CD4-positive, alpha-beta T cell treated with Interleukin-12 subunit alpha and Interleukin-12 subunit beta, for 1 hour (primary cell): ENCODE results near the gene PDIA6.
A peak's percentile ranks its signal among the peaks of the same experiment; 100 is the strongest.
"Not testable (repeated sequence)": the region's sequence is repeated elsewhere in the genome, so short reads cannot be mapped to it uniquely, and the experiment has no call there.

Source experiments
- DNase-seq: peaks from one replicate; pipeline ENCODE4 v3.0.0-alpha.2; 2020

PDIA6 gene

GRCh38 chr2:10806543-10806942 is 6.0 kb downstream of the PDIA6 start:
- DNase-seq: no peak

- not testable (repeated sequence) for DNase-seq
Observed at GRCh38 chr2:10805990-10806389, 6.6 kb downstream of the PDIA6 start.

- DNase-seq: no peak
Observed at GRCh38 chr2:10802657-10803056, 9.9 kb downstream of the PDIA6 start.

DNA sequence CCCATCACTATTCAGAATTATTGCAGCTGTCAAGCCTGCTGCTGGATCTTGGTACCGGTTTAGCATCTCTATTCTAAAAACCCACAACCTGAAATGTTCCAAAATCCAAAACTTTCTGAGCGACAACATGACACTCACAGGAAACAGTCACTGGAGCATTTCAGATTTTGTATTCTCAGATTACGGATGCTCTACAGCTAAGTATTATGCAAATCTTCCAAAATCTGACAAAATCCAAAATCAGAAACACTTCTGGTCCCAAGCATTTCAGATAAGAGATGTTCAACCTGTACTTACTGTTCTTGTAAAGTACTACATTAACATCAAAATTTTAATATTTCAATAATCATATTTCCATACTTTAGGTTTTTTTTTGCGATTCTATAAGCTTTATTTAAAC is 12.4 kb downstream of the PDIA6 start:
- DNase-seq: no peak

GRCh38 chr2:10798783-10799182 is 13.8 kb downstream of the PDIA6 start:
- DNase-seq: no peak

- DNase-seq: no peak
Observed at GRCh38 chr2:10796703-10797102, 15.9 kb downstream of the PDIA6 start.

GRCh38 chr2:10795508-10796046 is 17.0 kb downstream of the PDIA6 start:
- no peak for DNase-seq

- no peak for DNase-seq
Observed at GRCh38 chr2:10794876-10795275, 17.7 kb downstream of the PDIA6 start.

- DNase-seq: no peak
Observed at GRCh38 chr2:10793816-10794215, 18.8 kb downstream of the PDIA6 start.

GRCh38 chr2:10792660-10793400 is 19.8 kb downstream of the PDIA6 start:
- no peak for DNase-seq

GRCh38 chr2:10792001-10792634 is 20.5 kb downstream of the PDIA6 start:
- DNase-seq: peak; percentile 42

GRCh38 chr2:10790228-10790973 is 22.2 kb downstream of the PDIA6 start:
- DNase-seq: peak; percentile 57

DNA sequence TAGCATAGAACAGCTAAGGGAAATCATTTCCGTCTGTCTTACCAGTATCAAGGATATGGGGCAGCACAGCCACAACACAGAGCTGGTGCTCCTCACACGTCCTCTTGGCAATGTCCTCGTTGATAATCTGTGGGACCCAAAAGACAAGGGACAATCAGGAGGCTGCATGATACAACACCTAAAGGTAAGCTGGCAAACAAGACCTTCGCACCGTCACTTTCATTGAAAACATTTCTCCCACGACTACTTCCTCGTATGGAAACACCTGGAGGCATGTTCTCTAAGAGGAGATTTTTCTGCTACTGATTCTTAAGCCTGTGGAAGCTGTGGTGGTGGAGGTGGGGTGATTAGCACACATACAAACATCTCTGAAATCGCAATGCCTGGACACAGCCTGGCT is 23.7 kb downstream of the PDIA6 start:
- DNase-seq: no peak

DNA sequence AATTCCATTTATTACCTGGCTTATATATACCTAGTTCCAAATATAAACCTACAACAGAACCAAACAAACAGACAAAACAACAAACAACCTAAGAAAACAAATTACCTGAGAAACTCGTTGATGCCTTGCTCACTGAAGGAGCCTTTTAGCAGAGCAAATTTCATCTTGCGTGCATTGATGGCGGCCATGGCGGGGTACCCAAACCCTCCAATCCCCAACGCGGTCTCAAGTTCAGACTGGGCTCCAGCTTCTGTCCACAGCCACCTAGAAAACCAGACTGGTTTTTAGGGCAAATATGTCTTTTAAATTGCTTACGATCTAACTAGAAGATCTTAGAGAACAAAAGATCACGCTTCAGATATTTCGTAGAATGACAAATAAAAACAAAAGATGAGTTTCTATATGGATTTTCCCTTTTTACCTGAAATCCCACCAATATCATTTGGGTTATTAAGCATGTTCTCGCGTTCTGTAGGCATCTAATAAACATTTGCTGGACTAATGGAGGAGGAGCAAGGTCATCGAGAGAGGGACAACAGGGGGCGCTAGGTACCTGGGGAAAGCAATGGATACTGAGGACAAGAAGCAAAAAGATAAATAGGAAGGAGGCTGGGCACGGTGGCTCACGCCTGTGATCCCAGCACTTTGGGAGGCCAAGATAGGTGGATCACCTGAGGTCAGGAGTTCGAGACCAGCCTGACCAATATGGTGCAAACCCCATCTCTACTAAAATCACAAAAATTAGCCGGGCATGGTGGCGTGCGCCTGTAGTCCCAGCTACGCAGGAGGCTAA is 25.2 kb downstream of the PDIA6 start:
- peak; percentile 45 for DNase-seq

DNA sequence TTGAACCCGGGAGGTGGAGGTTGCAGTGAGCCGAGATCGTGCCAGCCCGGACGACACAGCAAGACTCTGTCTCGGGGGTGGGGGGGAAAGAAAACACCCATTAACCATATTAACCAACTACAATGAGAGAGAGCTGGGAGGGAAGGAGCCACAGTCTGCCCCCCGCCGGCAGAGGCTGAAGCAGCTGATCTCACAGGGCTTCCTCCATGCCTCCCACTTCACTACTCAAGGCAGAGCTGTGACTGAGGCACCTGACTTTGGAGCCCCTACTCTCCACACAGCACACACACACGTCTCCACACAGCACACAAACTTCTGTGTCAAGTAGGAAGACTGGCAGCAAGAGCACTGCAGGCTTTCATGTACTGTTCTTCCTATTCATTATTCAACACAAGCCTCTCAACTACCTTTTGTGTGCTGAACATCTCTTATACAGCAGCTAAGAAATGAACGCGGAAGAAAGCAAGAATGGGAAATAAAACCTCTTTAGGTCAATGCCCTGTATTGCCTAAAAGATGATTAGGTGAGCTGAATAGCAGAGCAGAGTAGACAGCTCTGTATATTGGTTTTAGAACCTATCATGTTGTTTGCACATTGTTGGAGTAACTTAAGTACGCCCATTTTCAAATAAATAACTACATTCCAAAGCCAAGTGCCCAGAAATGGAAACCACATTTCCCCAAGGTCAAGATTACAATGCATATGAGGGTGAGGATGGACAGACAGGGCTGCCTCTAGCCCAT is 26.2 kb downstream of the PDIA6 start:
- DNase-seq: no peak

GRCh38 chr2:10785260-10785659 is 27.3 kb downstream of the PDIA6 start:
- no peak for DNase-seq

GRCh38 chr2:10784719-10785118 is 27.9 kb downstream of the PDIA6 start:
- no peak for DNase-seq

DNA sequence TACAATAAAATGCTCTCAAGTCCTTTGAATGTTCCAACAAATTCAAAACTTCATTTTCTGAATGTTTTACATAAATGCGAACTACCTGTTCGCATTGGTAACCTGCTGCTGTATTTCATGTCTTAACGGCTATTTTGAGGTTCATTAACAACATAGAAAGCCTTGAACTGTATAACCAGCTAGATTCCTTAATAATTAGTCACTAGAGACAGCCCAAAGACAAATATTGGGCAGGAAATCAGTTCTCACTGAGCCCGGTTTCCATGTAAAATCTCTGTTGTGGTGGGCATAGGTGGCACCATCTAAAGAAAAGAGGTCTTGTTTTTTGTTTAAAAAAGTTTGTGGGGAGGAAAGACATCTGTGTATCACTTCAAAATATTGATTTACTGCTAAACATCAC is 29.2 kb downstream of the PDIA6 start:
- DNase-seq: no peak

DNA sequence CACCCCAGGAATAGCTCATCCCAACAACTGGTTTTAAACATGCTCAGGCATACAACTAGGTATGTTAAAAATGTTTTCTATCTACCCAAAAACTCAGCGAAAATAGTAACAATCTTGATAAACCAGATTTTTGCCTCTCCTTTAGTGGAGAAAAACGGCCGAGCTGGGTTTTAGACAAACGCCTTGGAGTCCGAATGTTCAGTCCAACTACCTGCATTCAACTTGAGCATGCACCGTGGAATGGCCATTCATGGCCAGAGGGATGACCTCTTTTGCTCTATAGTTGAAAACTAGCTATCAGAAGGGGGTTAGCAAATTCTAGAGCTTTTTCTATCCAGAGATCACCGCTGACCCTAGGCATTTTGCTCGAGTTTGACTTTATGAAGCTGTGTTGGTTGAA is 30.8 kb downstream of the PDIA6 start:
- no peak for DNase-seq

DNA sequence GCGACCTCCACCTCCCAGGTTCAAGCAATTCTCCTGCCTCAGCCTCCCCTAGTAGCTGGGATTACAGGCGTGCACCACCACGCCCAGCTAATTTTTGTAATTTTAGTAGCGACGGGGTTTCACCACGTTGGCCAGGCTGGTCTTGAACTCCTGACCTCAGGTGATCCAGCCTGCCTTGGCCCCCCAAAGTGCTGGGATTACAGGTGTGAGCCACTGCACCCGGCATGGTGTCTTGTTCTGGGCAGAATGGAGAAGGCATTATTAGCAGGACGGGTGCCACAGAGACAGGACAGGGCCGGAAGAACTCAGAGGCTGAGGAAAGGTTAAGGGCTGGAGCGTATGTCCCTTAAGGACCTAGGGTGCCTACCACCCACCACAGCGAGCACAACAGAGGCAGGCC is 31.8 kb downstream of the PDIA6 start:
- not testable (repeated sequence) for DNase-seq

DNA sequence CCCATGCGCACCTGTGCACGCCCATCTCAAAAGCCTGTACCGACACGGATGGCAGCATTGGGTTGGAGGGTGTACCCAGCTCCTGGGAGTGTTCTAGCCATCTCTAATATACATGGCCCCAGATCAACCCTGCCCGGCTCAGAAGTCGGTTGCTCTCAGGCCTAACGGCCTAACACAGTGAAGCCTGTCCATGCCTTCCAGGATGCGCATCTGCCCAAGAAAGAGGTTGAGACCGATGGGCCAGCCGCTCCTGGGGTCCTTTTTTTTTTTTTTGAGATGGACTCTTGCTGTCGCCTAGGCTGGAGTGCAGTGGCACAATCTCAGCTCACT is 32.1 kb downstream of the PDIA6 start:
- DNase-seq: no peak

- DNase-seq: no peak
Observed at GRCh38 chr2:10779776-10780490, 32.7 kb downstream of the PDIA6 start.
